Smooth muscle cell of the brain vasculature (primary cell): ENCODE data around the gene EIF2B5.
"Not testable (repeated sequence)": the region's sequence is repeated elsewhere in the genome, so short reads cannot be mapped to it uniquely, and the experiment has no call there.

Source experiments
- DNase-seq: peaks from one replicate; pipeline ENCODE4 v3.0.0-alpha.2; 2012; ENCODE audit warnings: low read depth, low spot score

Gene EIF2B5

DNA sequence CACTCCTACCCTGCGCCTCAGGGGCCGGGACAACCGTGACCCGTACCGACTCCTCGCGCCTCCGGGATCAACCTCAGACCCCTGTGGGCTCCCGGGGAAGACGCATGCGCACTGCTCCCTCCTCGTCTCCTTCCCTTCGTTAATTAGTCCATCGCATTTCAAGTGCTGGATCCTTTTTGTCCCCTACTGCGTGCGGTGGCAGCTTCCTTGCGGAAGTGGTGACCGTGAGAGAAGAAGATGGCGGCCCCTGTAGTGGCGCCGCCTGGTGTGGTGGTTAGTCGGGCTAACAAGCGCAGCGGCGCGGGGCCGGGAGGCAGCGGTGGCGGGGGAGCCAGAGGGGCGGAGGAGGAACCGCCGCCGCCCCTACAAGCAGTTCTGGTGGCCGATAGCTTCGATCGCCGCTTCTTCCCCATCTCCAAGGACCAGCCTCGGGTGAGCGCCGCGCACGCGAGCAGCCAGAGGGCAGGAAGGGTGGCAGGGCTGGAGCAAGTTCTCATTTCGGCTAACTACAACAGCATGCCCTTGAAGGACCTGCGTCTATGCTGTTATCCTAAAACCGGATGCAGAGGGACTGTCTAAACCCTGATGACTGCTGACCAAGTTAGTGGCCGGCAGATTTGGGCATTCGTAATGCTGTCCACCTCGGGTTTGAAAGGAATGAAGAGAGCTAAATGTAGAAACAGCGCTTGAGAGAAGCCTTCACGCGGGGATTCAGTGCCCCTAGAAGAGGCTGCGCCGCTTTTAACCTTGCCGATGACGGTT lies at the start of gene EIF2B5:
TSS of gene EIF2B5 (plus strand) at position 210 of the 762 bp plus-strand sequence. CDS start at position 238, 28 bp downstream.
- no peak for DNase-seq

DNA sequence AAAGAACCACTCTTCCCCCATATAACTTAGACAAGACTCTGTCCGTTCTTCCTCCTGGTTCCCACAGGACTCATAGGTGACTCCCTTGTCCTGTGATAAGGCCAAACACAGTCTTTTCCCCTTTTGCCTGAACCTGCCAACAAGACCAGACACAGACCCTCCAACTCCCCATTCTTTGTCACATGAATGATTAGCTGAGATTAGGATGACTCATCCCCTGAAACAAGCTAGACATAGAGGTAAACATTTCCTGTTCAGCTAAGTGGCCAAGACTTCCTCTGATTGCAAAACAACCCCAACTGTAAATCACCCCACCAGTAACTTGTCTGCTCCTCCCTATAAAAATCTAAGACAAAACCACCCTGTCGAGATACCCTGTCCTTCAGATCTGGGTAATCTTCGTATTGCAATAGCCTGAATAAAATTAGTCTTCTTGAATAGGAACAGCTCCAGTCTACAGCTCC lies 49.7 kb upstream of the EIF2B5 start:
- DNase-seq = no peak

DNA sequence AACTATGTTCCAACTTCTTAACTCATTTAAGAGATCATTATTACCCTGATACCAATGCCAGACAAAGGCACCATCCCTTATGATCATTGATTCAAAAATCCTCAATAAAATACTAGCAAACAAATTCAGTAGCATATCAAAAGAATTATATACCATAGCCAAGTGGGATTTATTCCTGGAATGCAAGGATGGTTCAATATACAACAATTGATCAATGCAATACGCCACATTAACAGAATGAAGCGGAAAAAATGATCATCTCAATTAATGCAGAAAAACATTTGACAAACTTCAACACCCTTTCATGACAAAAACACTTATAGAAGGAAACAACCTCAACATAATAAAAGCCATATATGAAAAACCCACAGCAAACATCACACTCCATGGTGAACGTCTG lies 43.0 kb upstream of the EIF2B5 start:
- DNase-seq = no peak

DNA sequence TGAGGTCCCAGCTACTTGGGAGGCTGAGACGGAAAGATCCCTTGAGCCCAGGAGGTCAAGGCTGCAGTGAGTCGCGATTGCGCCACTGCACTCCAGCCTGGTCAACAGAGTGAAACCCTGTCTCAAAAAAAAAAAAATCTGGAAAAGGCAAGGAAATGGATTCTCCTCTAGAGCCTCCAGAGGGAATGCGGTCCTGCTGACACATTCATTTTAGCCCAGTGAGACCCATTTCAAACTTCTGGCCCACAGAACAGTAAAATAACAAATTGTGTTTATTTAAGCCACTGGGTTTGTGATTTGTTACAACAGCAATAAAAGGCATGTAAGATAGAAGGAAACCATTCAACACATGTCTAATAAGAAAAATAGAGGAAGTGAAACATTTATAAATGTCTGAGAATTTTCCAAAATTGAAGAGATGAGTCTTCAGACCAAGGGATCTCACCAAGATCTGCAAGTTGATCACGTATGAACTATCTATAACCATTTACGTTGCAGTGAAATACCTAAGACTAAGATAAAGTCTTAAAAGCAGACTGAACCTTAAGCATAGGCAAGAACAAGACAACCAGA lies 38.3 kb upstream of the EIF2B5 start, which contains the start of gene HTR3E:
TSS of gene HTR3E (plus strand) at position 254 of the 573 bp plus-strand sequence. CDS start 466 bp downstream, outside the sequence.
- no peak for DNase-seq

DNA sequence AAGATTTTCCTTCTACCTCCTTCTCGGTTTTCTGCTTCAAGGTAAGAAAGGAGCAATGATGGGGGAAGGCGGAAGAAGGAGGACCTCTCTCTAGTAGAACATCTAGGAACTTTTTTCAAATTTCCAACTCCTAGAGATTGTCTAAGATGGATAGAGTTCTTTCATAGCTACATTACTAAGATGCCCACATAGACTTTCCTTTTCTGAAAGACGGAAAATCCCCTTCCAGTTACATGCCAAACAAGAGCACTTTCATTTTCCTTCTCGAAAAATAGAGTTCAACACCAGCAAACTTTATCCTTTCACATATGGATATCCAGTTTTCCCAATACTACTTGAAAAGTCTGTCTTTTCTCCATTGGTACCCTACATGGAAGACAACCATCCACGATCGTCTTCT lies 37.6 kb upstream of the EIF2B5 start:
- DNase-seq = no peak

DNA sequence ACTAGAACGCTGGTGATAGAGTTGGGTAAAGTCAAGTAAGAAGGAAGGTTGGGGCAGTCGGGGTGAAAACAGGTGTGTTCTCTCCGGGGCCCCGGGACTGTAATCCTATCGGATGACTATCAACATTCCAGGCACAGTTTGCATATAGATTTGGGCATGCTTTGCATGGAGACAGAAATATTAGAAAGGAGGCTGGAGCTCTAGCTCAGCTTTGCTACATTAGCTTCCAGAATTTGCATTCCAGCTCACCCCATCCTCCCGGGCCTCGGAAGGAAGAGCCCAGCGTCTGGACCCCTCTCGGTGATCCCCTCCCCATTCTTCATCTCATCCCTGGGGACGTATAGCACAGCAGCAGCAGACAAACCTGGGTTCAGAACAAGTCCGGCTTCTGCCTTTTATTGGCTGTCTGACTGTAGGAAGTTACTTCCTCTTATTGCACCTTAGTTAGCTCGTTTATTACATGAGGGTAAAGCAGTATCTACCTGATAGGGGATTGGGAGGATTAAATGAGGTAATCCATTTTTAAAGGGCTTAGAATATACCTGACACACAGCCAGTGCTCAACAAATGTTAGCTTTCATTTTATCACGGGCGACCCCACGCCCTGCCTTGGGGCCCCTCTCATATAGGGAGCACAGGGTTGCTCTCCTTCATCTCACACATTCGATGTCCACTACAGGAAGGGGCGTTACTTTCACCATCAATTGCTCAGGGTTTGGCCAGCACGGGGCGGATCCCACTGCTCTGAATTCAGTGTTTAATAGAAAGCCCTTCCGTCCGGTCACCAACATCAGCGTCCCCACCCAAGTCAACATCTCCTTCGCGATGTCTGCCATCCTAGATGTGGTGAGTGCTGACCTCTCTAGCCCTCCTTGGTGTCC lies 35.1 kb upstream of the EIF2B5 start:
- no peak for DNase-seq

DNA sequence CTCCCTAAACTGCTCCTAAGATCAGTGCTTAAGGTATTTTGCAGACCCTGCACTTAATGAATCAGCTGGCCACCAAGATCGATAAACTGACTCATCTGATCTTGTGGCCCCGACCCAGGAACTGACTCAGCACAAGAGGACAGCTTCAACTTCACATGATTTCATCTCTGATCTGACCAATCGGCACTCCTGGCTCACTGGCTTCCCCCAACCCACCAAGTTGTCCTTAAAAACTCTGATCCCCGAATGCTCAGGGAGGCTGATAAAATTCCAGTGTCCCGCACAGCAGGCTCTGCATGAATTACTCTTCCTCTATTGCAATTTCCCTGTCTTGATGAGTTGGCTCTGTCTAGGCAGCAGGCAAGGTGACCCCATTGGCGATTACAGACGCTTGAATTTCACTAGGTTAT lies 24.8 kb upstream of the EIF2B5 start:
- DNase-seq = no peak

DNA sequence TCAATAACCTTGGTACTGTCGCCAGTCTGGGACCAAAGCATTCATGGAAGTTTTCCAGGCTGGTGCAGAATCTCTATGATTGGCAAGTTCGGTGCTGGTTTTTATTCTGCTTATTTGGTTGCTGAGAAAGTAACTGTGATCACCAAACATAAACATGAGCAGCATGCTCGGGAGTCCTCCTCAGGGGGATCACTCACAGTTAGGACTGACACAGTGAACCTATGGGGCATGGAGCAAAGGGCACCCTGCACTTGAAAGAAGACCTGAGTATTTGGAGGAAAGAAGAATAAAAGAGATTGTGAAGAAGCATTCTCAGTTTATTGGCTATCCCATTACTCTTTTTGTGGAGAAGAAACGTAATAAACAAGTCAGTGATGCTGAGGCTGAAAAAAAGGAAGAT lies 19.1 kb upstream of the EIF2B5 start:
- DNase-seq = no peak

DNA sequence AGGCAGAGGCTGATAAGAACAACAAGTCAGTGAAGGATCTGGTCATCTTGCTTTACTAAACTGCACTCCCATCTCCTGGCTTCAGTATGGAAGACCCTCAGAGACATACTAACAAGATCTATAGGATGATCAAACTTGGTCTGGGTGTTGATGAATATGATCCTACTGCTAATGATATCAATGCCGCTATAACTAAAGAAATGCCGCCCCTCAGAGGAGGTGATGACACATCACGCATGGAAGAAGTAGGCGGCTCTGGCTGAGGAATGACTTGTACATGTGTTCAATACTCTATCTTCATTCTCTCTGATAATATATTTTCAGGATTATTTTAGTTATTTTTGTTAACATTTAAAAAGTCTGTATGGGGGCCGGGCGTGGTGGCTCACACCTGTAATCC lies 17.5 kb upstream of the EIF2B5 start:
- DNase-seq = no peak

DNA sequence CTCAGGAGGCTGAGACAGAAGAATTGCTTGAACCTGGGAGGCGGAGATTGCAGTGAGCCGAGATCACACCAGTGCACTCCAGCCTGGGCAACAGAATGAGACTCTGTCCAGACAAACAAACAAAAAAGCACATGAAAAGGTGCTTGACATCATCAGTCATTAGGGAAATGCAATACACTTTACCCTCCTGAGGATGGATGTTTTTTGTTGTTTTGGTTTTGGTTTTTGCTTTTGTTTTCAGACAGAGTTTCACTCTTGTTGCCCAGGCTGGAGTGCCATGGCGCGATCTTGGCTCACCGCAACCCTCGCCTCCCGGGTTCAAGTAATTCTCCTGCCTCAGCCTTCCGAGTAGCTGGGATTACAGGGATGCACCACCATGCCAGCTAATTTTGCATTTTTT lies 14.1 kb upstream of the EIF2B5 start:
- not testable (repeated sequence) for DNase-seq

DNA sequence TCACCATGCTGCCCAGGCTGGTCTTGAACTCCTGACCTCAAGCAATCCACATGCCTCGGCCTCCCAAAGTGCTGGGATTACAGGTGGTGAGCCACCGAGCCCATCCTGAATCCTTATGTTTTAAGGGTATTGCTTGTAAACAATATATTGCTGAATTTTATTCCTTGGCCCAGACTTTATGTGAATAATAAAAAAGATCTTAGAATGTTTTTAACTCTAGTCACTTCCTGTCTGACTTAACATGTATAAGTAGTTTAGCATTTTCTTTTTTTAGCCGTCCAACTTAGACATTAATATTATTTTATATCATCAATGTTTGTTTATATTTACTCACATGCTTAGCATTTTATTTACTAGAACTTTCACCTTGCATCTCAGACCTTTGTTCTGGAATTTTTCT lies 9.2 kb upstream of the EIF2B5 start:
- DNase-seq = no peak

DNA sequence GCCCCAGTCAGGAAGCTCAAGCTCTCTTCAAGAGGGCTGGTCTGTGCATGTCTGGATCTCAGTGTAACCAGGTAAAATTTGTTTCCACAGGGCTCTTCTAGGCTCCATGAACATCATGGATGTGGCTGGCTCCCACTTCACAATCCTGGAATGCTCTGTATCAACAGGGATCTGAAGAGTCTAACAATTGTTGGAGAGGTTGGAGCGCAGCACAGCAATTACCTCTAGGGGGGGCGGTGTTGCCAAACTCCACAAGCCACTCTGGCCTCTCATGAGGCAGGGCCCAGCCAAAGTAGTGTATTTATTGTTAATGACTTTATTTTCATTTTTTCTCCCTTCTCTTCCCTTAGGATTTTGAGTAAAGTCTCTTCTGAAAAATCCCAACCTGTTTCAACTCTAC lies 6.1 kb upstream of the EIF2B5 start:
- DNase-seq = no peak

DNA sequence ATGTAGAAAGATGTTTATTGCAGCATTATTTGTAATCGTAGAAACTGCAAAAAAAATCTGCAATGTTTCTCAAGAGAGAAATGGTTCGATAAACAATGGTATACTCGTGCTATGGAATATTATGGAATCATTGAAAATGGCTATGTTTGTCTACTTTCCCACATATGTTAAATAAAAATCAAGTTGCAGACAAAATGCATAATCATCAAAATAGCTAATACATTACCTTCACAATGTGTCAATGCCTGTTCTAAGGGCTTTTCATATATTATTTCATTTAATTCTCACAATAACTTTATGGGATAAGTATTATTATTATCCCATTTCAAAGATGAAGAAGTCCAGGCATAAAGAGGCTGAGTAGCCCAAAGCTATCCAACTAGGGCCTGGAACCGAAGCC lies 2.2 kb upstream of the EIF2B5 start:
- DNase-seq = no peak

DNA sequence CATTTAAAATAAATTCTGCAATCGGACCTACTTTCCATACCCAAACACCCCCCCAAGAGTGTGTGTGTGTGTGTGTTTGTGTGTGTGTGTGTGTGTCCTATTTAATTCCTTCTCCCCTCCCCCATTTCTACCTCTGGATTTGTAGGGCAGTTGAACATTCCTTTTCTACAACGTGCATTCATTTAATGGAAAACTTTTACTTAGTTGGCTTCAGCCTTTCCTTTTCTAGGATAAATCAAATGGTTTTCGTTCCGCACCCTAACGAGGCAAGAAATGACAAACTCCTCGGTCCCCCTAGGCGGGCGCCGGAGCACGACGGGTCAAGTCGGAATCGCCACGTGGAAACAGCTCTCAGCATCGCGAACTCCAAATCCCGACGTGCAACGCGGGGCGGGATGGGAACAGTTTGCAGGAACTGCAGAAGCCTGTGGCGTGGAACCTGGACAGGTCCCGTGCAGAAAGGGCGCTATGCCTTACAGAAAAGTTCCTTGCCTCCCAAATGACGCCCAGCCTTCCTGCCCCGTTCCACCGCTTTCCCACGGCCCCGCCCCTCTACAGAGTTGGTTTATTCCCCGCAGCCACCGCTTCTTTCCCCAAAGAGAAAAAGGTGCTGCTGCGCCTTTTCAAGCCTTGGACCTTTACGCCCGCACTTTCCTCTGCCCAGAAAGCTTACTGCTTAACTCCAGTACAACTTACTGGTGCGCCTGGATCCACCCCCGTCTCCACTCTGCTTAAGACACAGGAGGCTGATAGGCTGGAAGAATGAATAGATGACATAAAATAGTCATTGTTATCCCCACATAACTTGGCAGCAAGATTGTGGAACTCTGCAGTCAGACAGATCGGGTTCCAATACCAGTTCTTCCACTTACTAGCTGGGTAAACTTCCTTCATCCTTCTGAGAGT lies 1.1 kb upstream of the EIF2B5 start:
- DNase-seq = no peak

DNA sequence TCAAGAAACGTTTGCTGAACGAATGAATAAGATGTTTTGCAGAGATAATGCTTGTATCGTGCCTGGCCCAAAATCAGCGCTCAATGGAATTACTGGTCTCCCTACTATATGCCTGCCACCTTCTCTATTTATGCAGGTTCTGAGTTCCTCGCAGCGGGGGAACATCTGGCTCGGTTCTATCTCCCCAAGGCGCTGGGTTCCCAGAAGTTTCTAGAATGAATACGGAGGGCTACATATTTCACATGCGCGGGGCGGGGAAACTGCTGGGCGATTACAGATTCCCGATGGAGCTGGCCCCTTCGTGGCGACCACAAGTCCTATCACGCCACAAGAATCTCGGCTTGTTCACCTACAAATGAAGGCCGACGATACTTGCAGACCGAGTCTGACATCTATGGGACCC lies 411 bp upstream of the EIF2B5 start:
- DNase-seq = no peak

DNA sequence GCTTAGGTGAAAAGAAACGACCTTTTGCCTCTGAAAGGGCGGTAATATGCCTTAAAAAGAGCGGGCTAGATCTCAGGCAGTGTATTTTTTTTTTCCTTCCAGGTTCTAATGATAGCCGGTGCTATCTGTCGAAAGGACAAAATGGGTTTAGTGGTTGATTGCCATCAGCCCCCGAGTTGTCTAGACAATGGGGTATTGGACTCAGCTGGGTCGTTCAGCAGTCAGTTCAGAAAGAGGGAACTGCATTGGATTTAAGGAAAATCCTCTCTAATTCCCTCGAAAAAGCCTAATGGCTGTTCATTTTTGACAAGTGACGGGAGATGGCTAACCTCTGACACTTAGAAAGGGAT lies 728 bp downstream of the EIF2B5 start:
- no peak for DNase-seq

DNA sequence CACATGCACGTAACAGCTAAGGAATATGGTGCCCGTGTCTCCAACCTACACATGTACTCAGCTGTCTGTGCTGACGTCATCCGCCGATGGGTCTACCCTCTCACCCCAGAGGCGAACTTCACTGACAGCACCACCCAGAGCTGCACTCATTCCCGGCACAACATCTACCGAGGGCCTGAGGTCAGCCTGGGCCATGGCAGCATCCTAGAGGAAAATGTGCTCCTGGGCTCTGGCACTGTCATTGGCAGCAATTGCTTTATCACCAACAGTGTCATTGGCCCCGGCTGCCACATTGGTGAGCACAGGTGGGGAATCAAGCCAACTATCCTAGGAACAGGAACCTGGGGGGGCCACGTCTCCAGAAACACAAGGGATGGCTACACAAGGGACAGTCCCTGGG lies 5.3 kb downstream of the EIF2B5 start:
- DNase-seq = no peak

DNA sequence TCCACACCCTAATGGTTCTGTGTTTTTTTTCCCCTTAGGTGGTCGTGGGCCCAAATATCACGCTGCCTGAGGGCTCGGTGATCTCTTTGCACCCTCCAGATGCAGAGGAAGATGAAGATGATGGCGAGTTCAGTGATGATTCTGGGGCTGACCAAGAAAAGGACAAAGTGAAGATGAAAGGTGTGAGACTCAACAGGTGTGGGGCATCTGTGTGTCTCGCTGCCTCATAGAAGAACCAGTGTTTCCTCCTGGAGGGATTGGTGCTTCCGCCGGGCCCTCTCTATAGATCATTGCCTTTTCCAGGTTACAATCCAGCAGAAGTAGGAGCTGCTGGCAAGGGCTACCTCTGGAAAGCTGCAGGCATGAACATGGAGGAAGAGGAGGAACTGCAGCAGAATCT lies 7.0 kb downstream of the EIF2B5 start:
- DNase-seq = no peak

DNA sequence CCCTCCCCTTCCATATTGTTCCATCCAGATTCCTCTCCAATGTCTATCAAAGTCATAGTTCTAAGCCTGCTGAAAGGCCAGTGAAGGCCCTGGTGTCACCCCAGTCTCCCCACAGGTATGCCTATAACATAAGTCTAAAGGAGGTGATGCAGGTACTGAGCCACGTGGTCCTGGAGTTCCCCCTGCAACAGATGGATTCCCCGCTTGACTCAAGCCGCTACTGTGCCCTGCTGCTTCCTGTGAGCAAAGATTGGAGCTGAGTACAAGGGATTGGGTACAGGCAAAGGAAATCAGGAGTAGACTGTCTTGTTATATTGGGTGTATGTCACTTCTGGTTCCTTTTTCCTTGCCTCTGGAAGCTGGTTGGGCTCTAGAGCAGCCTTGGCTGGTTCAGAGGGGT lies 8.2 kb downstream of the EIF2B5 start:
- no peak for DNase-seq

DNA sequence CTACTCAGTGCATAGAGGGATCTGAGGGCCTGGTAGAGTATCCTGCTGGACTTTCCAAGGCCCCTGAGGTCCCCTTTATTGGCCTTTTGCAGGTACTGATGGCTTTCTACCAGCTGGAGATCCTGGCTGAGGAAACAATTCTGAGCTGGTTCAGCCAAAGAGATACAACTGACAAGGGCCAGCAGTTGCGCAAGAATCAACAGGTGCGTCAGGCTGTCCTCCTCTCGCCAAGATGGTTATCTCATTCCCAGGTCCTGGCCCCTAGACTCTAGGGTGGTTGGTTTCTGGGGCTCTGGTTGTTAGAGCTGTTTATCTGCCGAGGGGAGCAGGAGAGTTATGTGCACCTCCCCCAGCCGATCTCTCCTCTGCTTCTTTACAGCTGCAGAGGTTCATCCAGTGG lies 9.3 kb downstream of the EIF2B5 start:
- no peak for DNase-seq

DNA sequence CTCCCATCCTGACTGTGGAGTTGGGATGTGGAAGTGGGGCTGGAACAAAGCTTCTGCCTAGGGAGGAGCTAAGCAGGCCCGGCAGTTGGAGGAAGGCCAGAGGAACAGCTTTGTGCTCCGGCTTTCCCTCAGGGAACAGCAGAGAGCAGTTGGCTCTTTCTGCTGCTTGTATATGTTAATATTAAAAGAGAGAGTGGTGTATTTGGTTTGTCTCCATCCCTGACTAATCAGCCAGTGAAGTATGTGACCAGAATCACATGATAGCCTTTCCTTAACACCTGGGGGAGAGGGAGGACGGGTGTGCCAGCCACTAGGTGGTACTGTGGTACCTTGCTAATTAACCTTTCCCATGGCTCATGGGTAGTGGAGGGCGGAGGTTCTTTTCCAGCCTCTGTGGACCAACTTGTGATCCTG lies 10.0 kb downstream of the EIF2B5 start:
- no peak for DNase-seq
